Measurements from ENCODE around the gene REST.
A peak's percentile ranks its signal among the peaks of the same experiment; 100 is the strongest.
"Not testable (repeated sequence)": the region's sequence is repeated elsewhere in the genome, so short reads cannot be mapped to it uniquely, and the experiment has no call there.

Gene REST

DNA sequence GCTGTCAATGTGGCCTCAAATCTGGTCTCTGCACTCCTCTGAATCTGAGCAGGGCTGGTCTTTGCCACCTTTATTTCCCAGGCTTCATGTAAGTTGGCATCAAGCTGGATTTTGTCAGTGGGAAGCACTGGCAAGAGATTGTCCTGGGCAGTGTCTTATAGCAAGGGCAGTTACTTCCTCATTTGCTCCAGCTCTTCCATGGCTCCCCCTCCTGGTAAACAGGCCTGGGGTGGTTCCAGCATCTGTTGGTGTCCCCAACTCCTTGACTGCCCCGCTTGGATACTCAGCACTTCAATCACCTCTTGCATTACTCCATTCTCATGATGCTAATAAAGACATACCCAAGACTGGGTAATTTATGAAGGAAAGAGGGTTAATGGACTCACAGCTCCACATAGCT, 15.0 kb upstream of the REST start:
- Mint-ChIP-seq H3K36me3 (peaks cover 1% of the 10 kb centered on the region), H3K27me3 (peaks cover 2% of the 10 kb centered on the region), H3K9me3 (no peaks in the 10 kb centered on the region), H3K27ac (no peak overlapping the region), H3K4me1 (no peaks in the 10 kb centered on the region), H3K4me3 (no peak overlapping the region)
- DNase-seq (ENCODE audit: low spot score in 2 of 2) (no peak), ATAC-seq (ENCODE audit: low read depth) (no peak)

DNA sequence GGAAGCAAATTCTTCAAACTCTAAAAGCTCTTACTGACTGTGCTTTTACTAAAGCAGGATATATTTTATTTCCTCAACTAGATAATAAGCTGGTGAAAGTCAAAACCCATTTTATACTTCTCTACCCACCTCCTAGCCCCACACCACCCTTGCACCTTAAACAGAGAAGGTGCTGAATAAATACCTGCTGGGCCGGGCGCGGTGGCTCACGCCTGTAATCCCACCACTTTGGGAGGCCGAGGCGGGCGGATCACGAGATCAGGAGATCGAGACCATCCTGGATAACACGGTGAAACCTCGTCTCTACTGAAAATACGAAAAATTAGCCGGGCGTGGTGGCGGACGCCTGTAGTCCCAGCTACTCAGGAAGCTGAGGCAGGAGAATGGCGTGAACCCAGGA, 9.9 kb upstream of the REST start:
- DNase-seq (ENCODE audit: low spot score in 2 of 2); H3K27me3 Mint-ChIP-seq; H3K4me1 Mint-ChIP-seq; H3K9me3 Mint-ChIP-seq; ATAC-seq (ENCODE audit: low read depth); H3K4me3 Mint-ChIP-seq; H3K36me3 Mint-ChIP-seq; H3K27ac Mint-ChIP-seq: not testable (repeated sequence)

DNA sequence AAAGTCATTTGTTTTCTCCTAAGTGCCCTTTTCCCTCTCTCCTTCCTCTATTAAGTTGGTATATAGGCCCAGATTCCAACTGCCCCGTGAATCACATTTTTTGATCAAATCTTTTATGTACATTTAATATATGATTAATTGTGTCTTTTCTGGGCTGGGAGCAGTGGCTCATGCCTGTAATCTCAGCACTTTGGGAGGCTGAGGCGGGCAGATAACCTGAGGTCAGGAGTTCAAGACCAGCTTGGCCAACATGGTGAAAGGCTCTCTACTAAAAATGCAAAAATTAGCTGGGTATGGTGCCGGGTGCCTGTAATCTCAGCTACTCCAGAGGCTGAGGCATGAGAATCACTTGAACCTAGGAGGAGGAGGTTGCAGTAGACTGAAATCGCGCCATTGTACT, 7.5 kb upstream of the REST start:
- not testable (repeated sequence) for H3K36me3 Mint-ChIP-seq; H3K4me3 Mint-ChIP-seq; H3K4me1 Mint-ChIP-seq; H3K9me3 Mint-ChIP-seq; DNase-seq (ENCODE audit: low spot score in 2 of 2); ATAC-seq (ENCODE audit: low read depth); H3K27me3 Mint-ChIP-seq; H3K27ac Mint-ChIP-seq

DNA sequence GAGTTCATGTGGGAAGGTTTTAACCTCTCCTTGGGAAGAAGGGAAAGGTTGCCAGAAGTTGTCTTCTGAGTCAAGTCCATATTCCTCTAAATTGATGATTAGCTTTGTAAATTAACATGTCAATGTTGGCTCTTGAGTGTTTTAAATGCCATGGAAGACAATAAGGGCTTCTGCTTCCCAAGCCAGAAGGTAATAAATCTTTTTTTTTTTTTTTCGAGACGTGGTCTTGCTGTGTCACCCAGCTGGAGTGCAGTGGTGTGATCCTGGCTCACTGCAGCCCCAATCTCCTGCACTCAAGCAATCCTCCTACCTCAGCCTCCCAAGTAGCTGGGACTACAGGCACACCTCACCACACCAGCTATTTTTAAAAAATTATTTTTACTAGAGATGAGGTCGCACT, 5.0 kb upstream of the REST start:
- peaks cover 8% of the 10 kb centered on the region for H3K4me1 Mint-ChIP-seq
- ATAC-seq (ENCODE audit: low read depth) = no peak
- H3K9me3 Mint-ChIP-seq = no peaks in the 10 kb centered on the region
- peaks cover 3% of the 10 kb centered on the region for H3K27me3 Mint-ChIP-seq
- no peak overlapping the region for H3K4me3 Mint-ChIP-seq
- H3K36me3 Mint-ChIP-seq = no peaks in the 10 kb centered on the region
- H3K27ac Mint-ChIP-seq = no peak overlapping the region
- no peak for DNase-seq (ENCODE audit: low spot score in 2 of 2)

DNA sequence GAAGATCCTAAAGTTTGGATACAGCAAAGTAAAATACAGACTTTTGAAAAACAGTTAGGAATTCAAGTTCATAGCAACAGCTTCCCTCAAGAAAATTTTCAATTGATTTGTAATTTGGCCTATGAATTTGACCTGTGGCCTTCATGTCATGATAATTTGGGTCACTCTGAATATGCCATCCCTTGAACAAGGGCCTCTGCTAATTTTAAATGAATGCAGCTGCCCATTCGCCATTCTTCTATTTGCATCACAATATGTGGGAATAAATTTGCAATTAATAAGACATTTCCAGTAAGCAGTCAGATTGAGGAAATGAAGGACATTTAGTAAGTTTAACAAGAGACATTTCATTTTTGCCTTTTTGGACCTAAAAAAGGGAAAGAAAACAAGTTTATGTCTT, 1.9 kb upstream of the REST start:
- H3K27me3 Mint-ChIP-seq = peaks cover 2% of the 10 kb centered on the region
- H3K4me1 Mint-ChIP-seq = peaks cover 20% of the 10 kb centered on the region
- H3K27ac Mint-ChIP-seq = no peak overlapping the region
- no peaks in the 10 kb centered on the region for H3K36me3 Mint-ChIP-seq
- no peaks in the 10 kb centered on the region for H3K9me3 Mint-ChIP-seq
- ATAC-seq (ENCODE audit: low read depth) (no peak), DNase-seq (ENCODE audit: low spot score in 2 of 2) (no peak)
- no peak overlapping the region for H3K4me3 Mint-ChIP-seq

DNA sequence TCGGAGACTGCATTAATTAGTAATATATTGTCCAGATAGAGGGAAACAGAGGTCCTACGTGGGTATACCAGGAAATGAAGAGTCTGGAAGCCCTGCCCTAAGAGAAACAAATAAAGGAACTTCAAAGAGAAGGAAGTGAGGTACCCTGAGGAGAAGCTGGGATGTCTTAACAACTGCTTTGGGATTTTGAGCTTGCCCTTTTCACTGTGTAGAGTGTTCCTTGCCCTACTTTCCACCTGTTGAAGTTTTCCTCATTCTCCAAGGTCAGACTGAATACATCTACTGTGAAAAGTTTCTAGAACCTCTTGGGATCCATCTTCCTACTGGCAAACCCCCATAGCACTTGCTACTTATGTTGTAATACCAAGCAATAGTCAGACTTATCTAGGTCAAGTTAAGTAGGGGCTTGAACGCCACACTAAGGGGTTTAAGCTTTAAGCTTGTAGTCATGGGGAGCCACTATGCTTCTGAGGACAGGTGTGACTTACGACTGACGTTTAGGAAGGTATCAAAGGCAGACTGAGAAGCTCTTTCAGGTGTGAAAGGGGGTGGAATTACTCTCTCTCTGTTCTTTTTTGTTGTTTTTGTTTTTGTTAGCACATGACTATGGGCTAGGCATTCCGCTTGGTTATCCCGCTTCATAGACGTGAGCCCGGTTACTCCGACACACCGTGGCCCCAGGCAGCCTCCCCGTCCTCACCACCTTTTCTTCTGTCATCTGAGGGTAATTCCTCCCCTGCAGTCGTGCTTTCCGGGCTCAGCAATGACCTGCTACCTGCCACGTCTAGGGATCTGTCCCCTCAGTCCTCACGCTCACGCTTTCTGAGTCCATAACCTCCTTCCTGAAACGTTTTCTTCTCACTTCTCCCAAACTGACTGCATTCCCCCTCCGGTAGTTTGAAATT, 959 bp upstream of the REST start:
- peak overlapping the region; percentile 89 for H3K4me3 Mint-ChIP-seq
- ATAC-seq (ENCODE audit: low read depth) (no peak), DNase-seq (ENCODE audit: low spot score in 2 of 2) (peak in 1 of 2 donors; percentile 1)
- peak overlapping the region; percentile 80 for H3K27ac Mint-ChIP-seq
- H3K4me1 Mint-ChIP-seq = peaks cover 24% of the 10 kb centered on the region
- H3K9me3 Mint-ChIP-seq = no peaks in the 10 kb centered on the region
- H3K36me3 Mint-ChIP-seq = peaks cover 2% of the 10 kb centered on the region
- H3K27me3 Mint-ChIP-seq = peaks cover 2% of the 10 kb centered on the region

DNA sequence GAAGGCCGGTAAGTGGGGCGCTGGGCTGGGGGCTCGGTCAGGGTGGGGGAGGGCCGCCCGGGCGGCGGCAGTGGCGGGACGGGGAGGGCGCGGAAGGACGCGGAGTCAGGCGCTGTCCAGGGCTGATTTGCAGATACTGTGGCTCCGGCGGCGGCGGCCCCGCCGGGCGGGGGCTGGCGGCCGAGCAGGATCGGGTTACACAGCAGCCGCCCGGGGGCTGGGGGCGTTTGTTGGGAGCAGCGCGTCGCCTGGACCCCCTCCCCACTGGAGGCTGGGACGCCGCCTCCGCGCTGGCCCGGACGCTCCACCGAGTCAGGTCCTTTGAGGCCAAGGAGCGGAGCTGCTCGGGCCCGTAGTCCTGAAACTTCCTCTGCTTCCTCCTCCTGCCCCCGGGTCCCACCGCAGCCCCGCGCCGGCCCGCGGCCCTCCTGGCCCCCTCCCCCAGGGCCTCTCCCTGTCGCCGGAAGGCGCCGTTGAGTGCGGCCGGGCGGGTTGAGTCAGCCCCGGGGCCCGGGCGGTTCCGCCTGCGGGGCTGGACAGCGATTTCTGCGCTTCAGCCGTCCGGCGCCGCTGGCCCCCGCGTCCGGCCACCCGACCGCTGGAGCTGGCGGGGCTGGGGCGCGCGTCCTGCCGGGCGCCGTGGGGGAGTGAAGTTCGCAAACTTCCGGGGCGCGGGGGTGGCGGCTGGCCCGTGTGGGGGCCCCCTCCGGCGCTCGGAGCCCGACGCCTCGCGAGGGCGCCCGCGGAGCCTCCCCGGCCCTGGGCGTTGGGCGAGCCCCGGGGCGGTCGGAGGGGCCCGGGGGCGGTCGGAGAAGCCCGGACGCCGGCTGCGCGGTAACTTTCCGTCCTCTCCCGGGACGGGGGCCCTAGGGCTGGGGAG, 746 bp downstream of the REST start:
- H3K4me3 Mint-ChIP-seq = peak overlapping the region; percentile 97
- peaks cover 2% of the 10 kb centered on the region for H3K36me3 Mint-ChIP-seq
- peak; percentile 59 for ATAC-seq (ENCODE audit: low read depth)
- H3K27ac Mint-ChIP-seq = peak overlapping the region; percentile 95
- DNase-seq (ENCODE audit: low spot score in 2 of 2) = peak; percentile 55 to 80
- H3K4me1 Mint-ChIP-seq = peaks cover 24% of the 10 kb centered on the region
- H3K27me3 Mint-ChIP-seq = peaks cover under 1% of the 10 kb centered on the region
- no peaks in the 10 kb centered on the region for H3K9me3 Mint-ChIP-seq

DNA sequence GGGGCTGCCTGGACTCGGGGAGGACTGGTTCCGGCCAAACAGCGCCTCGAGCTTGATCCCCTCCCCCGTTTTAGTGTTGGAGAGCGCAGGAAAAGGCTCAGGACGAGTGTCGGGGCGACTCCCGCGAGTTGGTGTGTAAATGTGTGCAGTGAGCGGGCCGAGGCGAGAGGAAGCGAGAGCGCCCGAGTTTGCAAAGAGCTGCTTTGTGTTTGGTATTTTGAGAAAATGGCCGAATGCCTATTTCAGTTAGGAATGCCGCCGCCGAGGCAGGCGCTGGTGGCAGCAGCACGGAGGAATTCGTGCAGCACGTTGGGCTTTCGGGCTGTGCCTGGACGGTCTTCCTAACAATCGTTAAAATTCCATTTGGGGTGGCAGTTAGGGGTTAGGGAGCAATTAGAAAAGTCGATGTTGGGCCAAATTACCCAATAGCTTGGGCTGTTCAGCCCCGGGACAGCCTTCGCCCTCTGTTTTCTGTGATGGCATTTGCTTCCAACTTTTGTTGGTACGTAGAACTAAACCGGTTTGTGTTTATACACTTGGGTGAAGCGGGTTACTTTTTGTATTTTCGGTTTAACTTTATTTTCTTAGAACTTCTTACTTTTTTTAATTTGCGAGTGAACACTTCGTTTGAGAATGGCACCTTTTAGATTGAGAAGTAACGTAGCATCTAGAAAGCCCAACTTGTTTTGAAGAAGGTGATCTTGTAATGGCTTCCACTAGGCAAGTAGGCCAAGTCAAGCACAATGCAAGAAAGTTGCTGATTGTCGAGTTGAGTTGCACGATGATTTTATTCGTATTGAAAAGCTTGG, 1.6 kb downstream of the REST start:
- Mint-ChIP-seq H3K36me3 (peaks cover 2% of the 10 kb centered on the region), H3K27me3 (no peaks in the 10 kb centered on the region), H3K4me3 (peak overlapping the region; percentile 97), H3K27ac (peak overlapping the region; percentile 95), H3K9me3 (no peaks in the 10 kb centered on the region), H3K4me1 (peaks cover 24% of the 10 kb centered on the region)
- peak; percentile 38 for ATAC-seq (ENCODE audit: low read depth)
- DNase-seq (ENCODE audit: low spot score in 2 of 2) = peak in 1 of 2 donors; percentile 32

DNA sequence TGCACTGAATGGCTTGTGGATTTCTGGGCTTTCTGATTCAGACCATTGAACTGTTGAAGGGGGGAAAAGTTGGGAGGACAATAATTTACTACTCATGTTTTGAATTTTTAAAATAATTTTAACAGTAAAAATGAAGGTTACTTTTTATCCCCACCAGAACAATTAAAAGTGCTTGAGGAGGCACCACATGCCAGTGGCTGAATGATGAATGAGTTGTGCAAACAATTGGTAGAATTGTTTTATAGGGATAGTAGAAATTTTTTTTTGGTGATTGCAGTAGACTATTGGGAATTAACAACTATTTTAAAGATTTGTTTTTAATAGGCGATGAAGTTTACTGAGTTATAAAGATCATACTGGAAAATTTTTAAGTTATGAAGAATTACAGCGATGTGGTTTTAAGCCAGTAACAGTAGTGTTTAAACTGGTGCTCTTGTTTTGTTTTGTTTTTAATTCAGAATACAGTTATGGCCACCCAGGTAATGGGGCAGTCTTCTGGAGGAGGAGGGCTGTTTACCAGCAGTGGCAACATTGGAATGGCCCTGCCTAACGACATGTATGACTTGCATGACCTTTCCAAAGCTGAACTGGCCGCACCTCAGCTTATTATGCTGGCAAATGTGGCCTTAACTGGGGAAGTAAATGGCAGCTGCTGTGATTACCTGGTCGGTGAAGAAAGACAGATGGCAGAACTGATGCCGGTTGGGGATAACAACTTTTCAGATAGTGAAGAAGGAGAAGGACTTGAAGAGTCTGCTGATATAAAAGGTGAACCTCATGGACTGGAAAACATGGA, 2.7 kb downstream of the REST start:
- Mint-ChIP-seq H3K4me1 (peaks cover 24% of the 10 kb centered on the region), H3K4me3 (peak overlapping the region; percentile 57), H3K9me3 (no peaks in the 10 kb centered on the region), H3K27me3 (no peaks in the 10 kb centered on the region), H3K27ac (peak overlapping the region; percentile 95), H3K36me3 (peaks cover 2% of the 10 kb centered on the region)
- ATAC-seq (ENCODE audit: low read depth) (no peak), DNase-seq (ENCODE audit: low spot score in 2 of 2) (no peak)

DNA sequence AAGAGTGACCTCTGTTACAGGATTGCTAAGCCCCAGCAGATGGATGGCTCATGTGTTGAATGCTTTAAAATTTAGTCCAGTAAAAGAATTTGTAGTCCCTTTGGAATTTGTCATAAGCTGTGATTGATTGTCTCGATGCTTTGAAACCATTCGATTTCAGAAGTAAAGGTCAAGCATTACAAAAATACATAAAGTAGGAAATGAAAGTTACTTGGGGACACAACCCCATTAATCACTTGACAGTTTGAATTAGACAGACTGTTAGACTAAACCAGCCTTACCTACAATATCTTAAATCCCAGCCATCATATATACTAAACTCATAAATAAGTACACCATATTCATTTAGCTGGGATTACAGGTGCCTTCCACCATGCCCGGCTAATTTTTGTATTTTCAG, 6.6 kb downstream of the REST start:
- H3K4me3 Mint-ChIP-seq = no peak overlapping the region
- no peak overlapping the region for H3K27ac Mint-ChIP-seq
- H3K4me1 Mint-ChIP-seq = peaks cover 23% of the 10 kb centered on the region
- DNase-seq (ENCODE audit: low spot score in 2 of 2) = no peak
- H3K9me3 Mint-ChIP-seq = no peaks in the 10 kb centered on the region
- no peaks in the 10 kb centered on the region for H3K27me3 Mint-ChIP-seq
- peaks cover 2% of the 10 kb centered on the region for H3K36me3 Mint-ChIP-seq
- ATAC-seq (ENCODE audit: low read depth) = no peak

DNA sequence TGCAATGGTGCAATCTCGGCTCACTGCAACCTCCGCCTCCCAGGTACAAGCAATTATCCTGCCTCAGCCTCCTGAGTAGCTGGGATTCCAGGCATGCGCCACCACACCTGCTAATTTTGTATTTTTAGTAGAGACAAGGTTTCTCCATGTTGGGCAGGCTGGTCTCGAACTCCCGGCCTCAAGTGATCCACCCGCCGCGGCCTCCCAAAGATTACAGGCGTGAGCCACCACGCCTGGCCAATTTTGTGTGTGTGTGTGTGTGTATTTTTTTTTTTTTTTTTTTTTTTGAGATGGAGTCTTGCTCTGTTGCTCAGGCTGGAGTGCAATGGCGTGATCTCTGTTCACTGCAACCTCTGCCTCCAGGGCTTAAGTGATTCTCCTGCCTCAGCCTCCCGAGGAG, 7.3 kb downstream of the REST start:
- not testable (repeated sequence) for ATAC-seq (ENCODE audit: low read depth); DNase-seq (ENCODE audit: low spot score in 2 of 2); H3K4me3 Mint-ChIP-seq; H3K27ac Mint-ChIP-seq; H3K27me3 Mint-ChIP-seq; H3K36me3 Mint-ChIP-seq; H3K9me3 Mint-ChIP-seq
- peaks cover 19% of the 10 kb centered on the region for H3K4me1 Mint-ChIP-seq

DNA sequence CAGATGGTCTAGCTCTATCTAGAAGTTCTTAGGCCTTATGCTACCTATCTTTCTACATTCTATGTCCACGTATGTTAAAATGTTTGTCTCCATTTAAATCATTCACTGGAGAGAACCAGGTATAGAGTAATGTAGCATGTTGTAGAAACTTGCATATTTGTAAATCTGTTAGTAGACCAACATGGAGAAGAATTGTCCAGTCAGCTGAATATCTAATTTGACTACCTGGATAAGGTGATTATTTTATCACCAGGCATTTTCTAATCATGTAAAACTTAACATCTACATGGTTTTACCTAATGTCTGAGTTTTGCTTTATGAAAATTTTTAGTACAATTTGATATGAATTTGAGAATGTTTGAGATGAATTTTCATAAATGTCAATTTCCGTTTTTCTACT, 19.5 kb downstream of the REST start:
- DNase-seq (ENCODE audit: low spot score in 2 of 2) = no peak
- peaks cover 3% of the 10 kb centered on the region for H3K4me1 Mint-ChIP-seq
- H3K36me3 Mint-ChIP-seq = peaks cover 32% of the 10 kb centered on the region
- ATAC-seq (ENCODE audit: low read depth) = no peak
- no peaks in the 10 kb centered on the region for H3K27me3 Mint-ChIP-seq
- no peak overlapping the region for H3K27ac Mint-ChIP-seq
- H3K4me3 Mint-ChIP-seq = no peak overlapping the region
- no peaks in the 10 kb centered on the region for H3K9me3 Mint-ChIP-seq

DNA sequence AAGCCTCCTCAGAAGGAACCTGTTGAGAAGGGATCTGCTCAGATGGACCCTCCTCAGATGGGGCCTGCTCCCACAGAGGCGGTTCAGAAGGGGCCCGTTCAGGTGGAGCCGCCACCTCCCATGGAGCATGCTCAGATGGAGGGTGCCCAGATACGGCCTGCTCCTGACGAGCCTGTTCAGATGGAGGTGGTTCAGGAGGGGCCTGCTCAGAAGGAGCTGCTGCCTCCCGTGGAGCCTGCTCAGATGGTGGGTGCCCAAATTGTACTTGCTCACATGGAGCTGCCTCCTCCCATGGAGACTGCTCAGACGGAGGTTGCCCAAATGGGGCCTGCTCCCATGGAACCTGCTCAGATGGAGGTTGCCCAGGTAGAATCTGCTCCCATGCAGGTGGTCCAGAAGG, 22.9 kb downstream of the REST start:
- Mint-ChIP-seq H3K4me3 (no peak overlapping the region), H3K4me1 (peaks cover 5% of the 10 kb centered on the region), H3K27me3 (no peaks in the 10 kb centered on the region), H3K9me3 (no peaks in the 10 kb centered on the region), H3K27ac (no peak overlapping the region), H3K36me3 (peaks cover 27% of the 10 kb centered on the region)
- DNase-seq (ENCODE audit: low spot score in 2 of 2) = no peak
- no peak for ATAC-seq (ENCODE audit: low read depth)
